GM23338 (cell line): ENCODE results near the gene CDC14A. TPM values are rescaled to one million over a fixed set of nuclear protein-coding genes. Genes with fewer than 3 reads are reported as not detected.

Source experiments
- ATAC-seq: fragments of 200-7000 bp; cut with Tn5 transposase; 3 replicates; pipeline ENCODE4 v1.9.1; 2020
- DNase-seq: peaks from one replicate; pipeline ENCODE4 v3.0.0-alpha.2; 2015; ENCODE audit warnings: low spot score
- H2AFZ ChIP-seq: fragments of 200-600 bp; sonication (generic); 2 replicates; pipeline ENCODE4 v1.8.0; 2016; ENCODE audit warnings: antibody characterized with exemption, mild to moderate bottlenecking, moderate library complexity
- H3F3A ChIP-seq: fragments of 200-600 bp; sonication (generic); replicated peaks from 2 replicates; pipeline ENCODE4 v1.8.0; 2017; ENCODE audit warnings: antibody characterized with exemption, mixed run types, low read depth
- H3K27ac ChIP-seq: fragments of 200-600 bp; sonication (generic); 2 replicates; pipeline ENCODE4 v1.6.1; 2016; ENCODE audit warnings: low read depth
- H3K27me3 ChIP-seq: fragments of 200-600 bp; sonication (generic); 2 replicates; pipeline ENCODE4 v1.8.0; 2016; ENCODE audit warnings: mild to moderate bottlenecking, mixed run types, moderate library complexity; ENCODE audit not compliant: insufficient read depth
- H3K36me3 ChIP-seq: fragments of 200-600 bp; sonication (generic); 2 replicates; pipeline ENCODE4 v1.8.0; 2016; ENCODE audit warnings: mild to moderate bottlenecking; ENCODE audit not compliant: insufficient read depth
- H3K4me1 ChIP-seq: fragments of 200-600 bp; sonication (generic); 2 replicates; pipeline ENCODE4 v1.8.0; 2016; ENCODE audit warnings: mild to moderate bottlenecking, moderate library complexity; ENCODE audit not compliant: insufficient read depth
- H3K4me2 ChIP-seq: fragments of 200-600 bp; sonication (generic); 2 replicates; pipeline ENCODE4 v1.7.1; 2017; ENCODE audit warnings: mixed run types
- H3K4me3 ChIP-seq: fragments of 200-600 bp; sonication (generic); 2 replicates; pipeline ENCODE4 v1.6.1; 2016; ENCODE audit warnings: mixed run types
- H3K79me2 ChIP-seq: fragments of 200-600 bp; sonication (generic); replicated peaks from 2 replicates; pipeline ENCODE4 v1.8.0; 2017; ENCODE audit warnings: mild to moderate bottlenecking; ENCODE audit not compliant: insufficient read depth
- H3K9me2 ChIP-seq: fragments of 200-600 bp; sonication (generic); 2 replicates; pipeline ENCODE4 v1.8.0; 2017; ENCODE audit not compliant: insufficient read depth
- H4K20me1 ChIP-seq: fragments of 200-600 bp; sonication (generic); replicated peaks from 2 replicates; pipeline ENCODE4 v1.8.0; 2017; ENCODE audit warnings: mild to moderate bottlenecking; ENCODE audit not compliant: insufficient read depth
- H3K27ac Mint-ChIP-seq: 2 replicates; pipeline ENCODE4 v1.8.0; 2020; ENCODE audit warnings: inconsistent platforms, mild to moderate bottlenecking, moderate library complexity, mixed read lengths
- H3K27me3 Mint-ChIP-seq: 3 replicates; pipeline ENCODE4 v1.8.0; 2022; ENCODE audit warnings: low read depth, mild to moderate bottlenecking, moderate library complexity, mixed read lengths, inconsistent platforms; ENCODE audit not compliant: insufficient read depth, poor library complexity
- H3K36me3 Mint-ChIP-seq: 3 replicates; pipeline ENCODE4 v1.8.0; 2021; ENCODE audit warnings: low read depth, mild to moderate bottlenecking, inconsistent platforms, moderate library complexity, mixed read lengths
- H3K4me1 Mint-ChIP-seq: 3 replicates; pipeline ENCODE4 v1.8.0; 2020; ENCODE audit warnings: mild to moderate bottlenecking, inconsistent platforms, mixed read lengths
- H3K4me3 Mint-ChIP-seq: 3 replicates; pipeline ENCODE4 v1.8.0; 2021; ENCODE audit warnings: moderate library complexity, mild to moderate bottlenecking, inconsistent platforms, mixed read lengths
- H3K9me3 Mint-ChIP-seq: 3 replicates; pipeline ENCODE4 v1.8.0; 2020; ENCODE audit warnings: moderate library complexity, mild to moderate bottlenecking, inconsistent platforms, mixed read lengths
- CREB1 ChIP-seq: fragments of 250-450 bp; sonication (Bioruptor Pico); IDR thresholded peaks from 2 replicates; pipeline ENCODE4 v1.5.0; 2020; ENCODE audit warnings: low read depth, mild to moderate bottlenecking, moderate library complexity
- EZH2 ChIP-seq: fragments of 200-600 bp; sonication (generic); IDR thresholded peaks from one replicate; pipeline ENCODE4 v1.8.0; 2017; ENCODE audit warnings: antibody characterized with exemption, mild to moderate bottlenecking, low read depth; ENCODE audit not compliant: unreplicated experiment
- EZH2phosphoT487 ChIP-seq: fragments of 200-600 bp; sonication (generic); IDR thresholded peaks from one replicate; pipeline ENCODE4 v1.8.1; 2018; ENCODE audit warnings: antibody characterized with exemption; ENCODE audit not compliant: unreplicated experiment
- NANOG ChIP-seq: IDR thresholded peaks from 2 replicates; pipeline ENCODE4 v1.6.1; 2016; ENCODE audit warnings: antibody characterized with exemption, borderline replicate concordance
- POLR2AphosphoS5 ChIP-seq: IDR thresholded peaks from 2 replicates; pipeline ENCODE4 v1.6.1; 2016; ENCODE audit warnings: antibody characterized with exemption, low read depth
- REST ChIP-seq: IDR thresholded peaks from one replicate; pipeline ENCODE4 v1.6.1; 2018; ENCODE audit warnings: antibody characterized with exemption; ENCODE audit not compliant: unreplicated experiment
- ZNF114 ChIP-seq: fragments of 250-450 bp; sonication (Bioruptor Pico); IDR thresholded peaks from 2 replicates; pipeline ENCODE4 v1.5.0; 2020; ENCODE audit warnings: mild to moderate bottlenecking, moderate library complexity
- polyA plus RNA-seq: library from polyadenylated mRNA; unstranded; fragments of >200 nt; fragmentation: Nextera tagmentation; extraction: Ambion mirVana; gene quantifications from 2 replicates; pipeline ENCODE4 v1.2.1, GENCODE V29; 2016
- total RNA-seq: library from RNA; depleted of rRNA; stranded (reverse); fragments of >200 nt; shearing (Covaris generic); gene quantifications from 2 replicates; pipeline ENCODE4 v1.2.3, GENCODE V29; 2014
- TF ChIP-seq, protein P1 (sequence below): IDR thresholded peaks from 2 replicates; pipeline ENCODE4 v1.6.1; 2016; ENCODE audit warnings: antibody characterized with exemption
- TF ChIP-seq, protein P2 (sequence below): fragments of 250-450 bp; sonication (Bioruptor Pico); IDR thresholded peaks from 2 replicates; pipeline ENCODE4 v1.5.0; 2020; ENCODE audit warnings: mild to moderate bottlenecking, moderate library complexity
- TF ChIP-seq, protein P3 (sequence below), 2 experiments: fragments of 200-600 bp in 1 of 2; sonication (generic) in 1 of 2; conservative IDR thresholded peaks; 2 replicates each; pipeline versions ENCODE4 v1.5.1 to v1.6.1; 2016 to 2017; ENCODE audit warnings: antibody characterized with exemption in 2 of 2, low read depth in 2 of 2, mild to moderate bottlenecking in 2 of 2, moderate library complexity in 1 of 2

The CDC14A gene
- total and polyA plus RNA-seq, 2 experiments from 2014 or later, result 11.1 to 20.8 TPM

DNA sequence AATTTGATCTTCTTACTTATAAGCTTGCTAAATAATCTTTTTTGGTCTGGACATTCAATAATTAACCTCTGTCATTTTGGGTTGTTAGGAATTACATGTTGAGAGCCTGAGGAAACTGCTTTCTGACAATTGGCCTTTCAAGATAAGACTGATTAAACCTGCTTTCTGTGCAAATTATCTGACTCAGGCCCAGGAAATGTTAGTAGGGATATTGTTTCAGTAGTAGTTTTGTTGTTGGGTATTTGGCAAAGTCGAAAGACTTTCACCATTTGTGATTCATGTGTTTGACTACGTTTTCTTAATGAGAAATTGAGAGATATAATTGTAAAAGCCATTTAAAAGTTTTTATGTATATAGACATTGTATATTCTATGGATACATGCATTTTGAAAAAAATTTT lies 104.6 kb downstream of the CDC14A start:
- DNase-seq, result no peak
- H3K27ac ChIP-seq, result no peak overlapping the region
- H3K9me2 ChIP-seq, result no peaks in the 10 kb centered on the region
- no peaks in the 10 kb centered on the region for H3K36me3 ChIP-seq
- H3K4me1 ChIP-seq, result peaks cover 14% of the 10 kb centered on the region
- H3F3A ChIP-seq, result no peaks in the 10 kb centered on the region
- Mint-ChIP-seq H3K4me3 (no peak overlapping the region), H3K36me3 (no peaks in the 10 kb centered on the region), H3K27me3 (no peaks in the 10 kb centered on the region), H3K9me3 (no peaks in the 10 kb centered on the region), H3K4me1 (peaks cover 22% of the 10 kb centered on the region), H3K27ac (no peak overlapping the region)
- no peaks in the 10 kb centered on the region for H3K27me3 ChIP-seq
- no peaks in the 10 kb centered on the region for H3K79me2 ChIP-seq
- H4K20me1 ChIP-seq, result no peaks in the 10 kb centered on the region; the same call in 1 of the 2 replicates
- H3K4me2 ChIP-seq, result no peak overlapping the region
- TF ChIP-seq, protein P1, sequence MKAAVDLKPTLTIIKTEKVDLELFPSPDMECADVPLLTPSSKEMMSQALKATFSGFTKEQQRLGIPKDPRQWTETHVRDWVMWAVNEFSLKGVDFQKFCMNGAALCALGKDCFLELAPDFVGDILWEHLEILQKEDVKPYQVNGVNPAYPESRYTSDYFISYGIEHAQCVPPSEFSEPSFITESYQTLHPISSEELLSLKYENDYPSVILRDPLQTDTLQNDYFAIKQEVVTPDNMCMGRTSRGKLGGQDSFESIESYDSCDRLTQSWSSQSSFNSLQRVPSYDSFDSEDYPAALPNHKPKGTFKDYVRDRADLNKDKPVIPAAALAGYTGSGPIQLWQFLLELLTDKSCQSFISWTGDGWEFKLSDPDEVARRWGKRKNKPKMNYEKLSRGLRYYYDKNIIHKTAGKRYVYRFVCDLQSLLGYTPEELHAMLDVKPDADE, result no peak
- TF ChIP-seq EZH2phosphoT487, result no peak
- TF ChIP-seq, protein P2, sequence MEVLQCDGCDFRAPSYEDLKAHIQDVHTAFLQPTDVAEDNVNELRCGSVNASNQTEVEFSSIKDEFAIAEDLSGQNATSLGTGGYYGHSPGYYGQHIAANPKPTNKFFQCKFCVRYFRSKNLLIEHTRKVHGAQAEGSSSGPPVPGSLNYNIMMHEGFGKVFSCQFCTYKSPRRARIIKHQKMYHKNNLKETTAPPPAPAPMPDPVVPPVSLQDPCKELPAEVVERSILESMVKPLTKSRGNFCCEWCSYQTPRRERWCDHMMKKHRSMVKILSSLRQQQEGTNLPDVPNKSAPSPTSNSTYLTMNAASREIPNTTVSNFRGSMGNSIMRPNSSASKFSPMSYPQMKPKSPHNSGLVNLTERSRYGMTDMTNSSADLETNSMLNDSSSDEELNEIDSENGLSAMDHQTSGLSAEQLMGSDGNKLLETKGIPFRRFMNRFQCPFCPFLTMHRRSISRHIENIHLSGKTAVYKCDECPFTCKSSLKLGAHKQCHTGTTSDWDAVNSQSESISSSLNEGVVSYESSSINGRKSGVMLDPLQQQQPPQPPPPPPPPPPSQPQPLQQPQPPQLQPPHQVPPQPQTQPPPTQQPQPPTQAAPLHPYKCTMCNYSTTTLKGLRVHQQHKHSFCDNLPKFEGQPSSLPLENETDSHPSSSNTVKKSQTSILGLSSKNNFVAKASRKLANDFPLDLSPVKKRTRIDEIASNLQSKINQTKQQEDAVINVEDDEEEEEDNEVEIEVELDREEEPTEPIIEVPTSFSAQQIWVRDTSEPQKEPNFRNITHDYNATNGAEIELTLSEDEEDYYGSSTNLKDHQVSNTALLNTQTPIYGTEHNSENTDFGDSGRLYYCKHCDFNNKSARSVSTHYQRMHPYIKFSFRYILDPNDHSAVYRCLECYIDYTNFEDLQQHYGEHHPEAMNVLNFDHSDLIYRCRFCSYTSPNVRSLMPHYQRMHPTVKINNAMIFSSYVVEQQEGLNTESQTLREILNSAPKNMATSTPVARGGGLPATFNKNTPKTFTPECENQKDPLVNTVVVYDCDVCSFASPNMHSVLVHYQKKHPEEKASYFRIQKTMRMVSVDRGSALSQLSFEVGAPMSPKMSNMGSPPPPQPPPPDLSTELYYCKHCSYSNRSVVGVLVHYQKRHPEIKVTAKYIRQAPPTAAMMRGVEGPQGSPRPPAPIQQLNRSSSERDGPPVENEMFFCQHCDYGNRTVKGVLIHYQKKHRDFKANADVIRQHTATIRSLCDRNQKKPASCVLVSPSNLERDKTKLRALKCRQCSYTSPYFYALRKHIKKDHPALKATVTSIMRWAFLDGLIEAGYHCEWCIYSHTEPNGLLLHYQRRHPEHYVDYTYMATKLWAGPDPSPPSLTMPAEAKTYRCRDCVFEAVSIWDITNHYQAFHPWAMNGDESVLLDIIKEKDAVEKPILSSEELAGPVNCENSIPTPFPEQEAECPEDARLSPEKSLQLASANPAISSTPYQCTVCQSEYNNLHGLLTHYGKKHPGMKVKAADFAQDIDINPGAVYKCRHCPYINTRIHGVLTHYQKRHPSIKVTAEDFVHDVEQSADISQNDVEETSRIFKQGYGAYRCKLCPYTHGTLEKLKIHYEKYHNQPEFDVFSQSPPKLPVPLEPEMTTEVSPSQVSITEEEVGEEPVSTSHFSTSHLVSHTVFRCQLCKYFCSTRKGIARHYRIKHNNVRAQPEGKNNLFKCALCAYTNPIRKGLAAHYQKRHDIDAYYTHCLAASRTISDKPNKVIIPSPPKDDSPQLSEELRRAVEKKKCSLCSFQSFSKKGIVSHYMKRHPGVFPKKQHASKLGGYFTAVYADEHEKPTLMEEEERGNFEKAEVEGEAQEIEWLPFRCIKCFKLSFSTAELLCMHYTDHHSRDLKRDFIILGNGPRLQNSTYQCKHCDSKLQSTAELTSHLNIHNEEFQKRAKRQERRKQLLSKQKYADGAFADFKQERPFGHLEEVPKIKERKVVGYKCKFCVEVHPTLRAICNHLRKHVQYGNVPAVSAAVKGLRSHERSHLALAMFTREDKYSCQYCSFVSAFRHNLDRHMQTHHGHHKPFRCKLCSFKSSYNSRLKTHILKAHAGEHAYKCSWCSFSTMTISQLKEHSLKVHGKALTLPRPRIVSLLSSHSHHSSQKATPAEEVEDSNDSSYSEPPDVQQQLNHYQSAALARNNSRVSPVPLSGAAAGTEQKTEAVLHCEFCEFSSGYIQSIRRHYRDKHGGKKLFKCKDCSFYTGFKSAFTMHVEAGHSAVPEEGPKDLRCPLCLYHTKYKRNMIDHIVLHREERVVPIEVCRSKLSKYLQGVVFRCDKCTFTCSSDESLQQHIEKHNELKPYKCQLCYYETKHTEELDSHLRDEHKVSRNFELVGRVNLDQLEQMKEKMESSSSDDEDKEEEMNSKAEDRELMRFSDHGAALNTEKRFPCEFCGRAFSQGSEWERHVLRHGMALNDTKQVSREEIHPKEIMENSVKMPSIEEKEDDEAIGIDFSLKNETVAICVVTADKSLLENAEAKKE (CRISPR knock-in tag), result no peak
- ATAC-seq, result no peak
- no peak overlapping the region for H2AFZ ChIP-seq
- H3K4me3 ChIP-seq, result no peak overlapping the region

DNA sequence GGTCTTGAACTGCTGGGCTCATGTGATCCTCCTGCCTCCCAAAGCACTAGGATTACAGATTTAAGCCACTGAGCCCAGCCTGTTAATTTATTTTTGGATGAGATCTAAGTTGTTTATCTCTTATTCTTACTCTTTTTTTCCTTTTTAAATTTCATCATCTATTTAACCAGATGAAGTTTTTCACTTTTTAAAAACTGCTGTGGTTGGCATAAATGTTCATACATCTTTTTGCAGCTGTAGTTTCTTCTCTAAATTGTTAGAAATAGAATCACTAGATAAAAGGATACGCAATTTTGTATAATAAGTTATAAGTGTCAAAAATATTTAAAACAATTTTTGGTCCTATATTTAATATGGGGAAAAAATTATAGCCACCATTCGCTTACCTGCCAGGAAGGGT lies 105.4 kb downstream of the CDC14A start:
- Histone ChIP-seq H2AFZ (no peak overlapping the region), H3K4me3 (no peak overlapping the region), H3K27ac (no peak overlapping the region), H3K27me3 (no peaks in the 10 kb centered on the region), H3K9me2 (no peaks in the 10 kb centered on the region), H3K79me2 (no peaks in the 10 kb centered on the region), H3K36me3 (no peaks in the 10 kb centered on the region), H3K4me1 (peaks cover 18% of the 10 kb centered on the region), H3K4me2 (no peak overlapping the region), H3F3A (no peaks in the 10 kb centered on the region), H4K20me1 (no peaks in the 10 kb centered on the region; the same call in 1 of the 2 replicates)
- no peak overlapping the region for H3K27ac Mint-ChIP-seq
- H3K9me3 Mint-ChIP-seq, result no peaks in the 10 kb centered on the region
- H3K27me3 Mint-ChIP-seq, result no peaks in the 10 kb centered on the region
- no peaks in the 10 kb centered on the region for H3K36me3 Mint-ChIP-seq
- DNase-seq (no peak), ATAC-seq (no peak)
- no peak overlapping the region for H3K4me3 Mint-ChIP-seq
- H3K4me1 Mint-ChIP-seq, result peaks cover 30% of the 10 kb centered on the region
- TF ChIP-seq REST (no peak), POLR2AphosphoS5 (no peak), EZH2phosphoT487 (no peak), EZH2 (no peak), CREB1 (no peak), ZNF114 (CRISPR knock-in tag) (no peak), NANOG (no peak)
- TF ChIP-seq, protein P3, sequence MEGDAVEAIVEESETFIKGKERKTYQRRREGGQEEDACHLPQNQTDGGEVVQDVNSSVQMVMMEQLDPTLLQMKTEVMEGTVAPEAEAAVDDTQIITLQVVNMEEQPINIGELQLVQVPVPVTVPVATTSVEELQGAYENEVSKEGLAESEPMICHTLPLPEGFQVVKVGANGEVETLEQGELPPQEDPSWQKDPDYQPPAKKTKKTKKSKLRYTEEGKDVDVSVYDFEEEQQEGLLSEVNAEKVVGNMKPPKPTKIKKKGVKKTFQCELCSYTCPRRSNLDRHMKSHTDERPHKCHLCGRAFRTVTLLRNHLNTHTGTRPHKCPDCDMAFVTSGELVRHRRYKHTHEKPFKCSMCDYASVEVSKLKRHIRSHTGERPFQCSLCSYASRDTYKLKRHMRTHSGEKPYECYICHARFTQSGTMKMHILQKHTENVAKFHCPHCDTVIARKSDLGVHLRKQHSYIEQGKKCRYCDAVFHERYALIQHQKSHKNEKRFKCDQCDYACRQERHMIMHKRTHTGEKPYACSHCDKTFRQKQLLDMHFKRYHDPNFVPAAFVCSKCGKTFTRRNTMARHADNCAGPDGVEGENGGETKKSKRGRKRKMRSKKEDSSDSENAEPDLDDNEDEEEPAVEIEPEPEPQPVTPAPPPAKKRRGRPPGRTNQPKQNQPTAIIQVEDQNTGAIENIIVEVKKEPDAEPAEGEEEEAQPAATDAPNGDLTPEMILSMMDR (conservative IDR thresholded peaks at IDR 0.05; ENCODE audit: low read depth in 2 of 2), result no peak
